WTC11 (cell line): ENCODE data around the gene LANCL2. TPM values are rescaled to one million over a fixed set of nuclear protein-coding genes. Genes with fewer than 3 reads are reported as not detected.

ENCODE experiments used
- ATAC-seq: fragments of 200-7000 bp; cut with Tn5 transposase; 2 replicates; pipeline ENCODE4 v1.10.0; 2021; ENCODE audit warnings: mild to moderate bottlenecking, moderate library complexity
- CTCF ChIA-PET: fragments of 300-600 bp; sonication (Branson Sonifier 250); formaldehyde crosslinking; loops from one replicate; lab custom pipeline; 2021; ENCODE audit warnings: antibody characterized with exemption; lab: Charles Lee
- POLR2A ChIA-PET: fragments of 350-600 bp; sonication (Branson Sonifier 250); formaldehyde crosslinking; loops from one replicate; lab custom pipeline; 2021; ENCODE audit warnings: antibody characterized with exemption; lab: Charles Lee
- DNase-seq: peaks from one replicate; pipeline ENCODE4 v3.0.0; 2021; ENCODE audit warnings: low spot score
- H3K27ac Mint-ChIP-seq: 2 replicates; pipeline ENCODE4 v1.8.0; 2021; ENCODE audit warnings: mixed read lengths
- H3K27me3 Mint-ChIP-seq: 2 replicates; pipeline ENCODE4 v1.8.0; 2021; ENCODE audit warnings: low read depth, mild to moderate bottlenecking, moderate library complexity, mixed read lengths
- H3K36me3 Mint-ChIP-seq: 2 replicates; pipeline ENCODE4 v1.8.0; 2021; ENCODE audit warnings: mixed read lengths
- H3K4me1 Mint-ChIP-seq: 2 replicates; pipeline ENCODE4 v1.8.0; 2022; ENCODE audit warnings: mixed read lengths
- H3K4me3 Mint-ChIP-seq: 2 replicates; pipeline ENCODE4 v1.8.0; 2021; ENCODE audit warnings: mild to moderate bottlenecking, moderate library complexity, mixed read lengths
- H3K9me3 Mint-ChIP-seq: 2 replicates; pipeline ENCODE4 v1.8.0; 2021; ENCODE audit warnings: mixed read lengths
- ATF1 ChIP-seq: sonication (generic); formaldehyde crosslinking; IDR thresholded peaks from 2 replicates; pipeline ENCODE4 v1.8.1; 2023; ENCODE audit warnings: mild to moderate bottlenecking, moderate library complexity, missing genetic modification reagents
- CREB1 ChIP-seq: sonication (generic); formaldehyde crosslinking; IDR thresholded peaks from 2 replicates; pipeline ENCODE4 v1.8.0; 2023; ENCODE audit warnings: mild to moderate bottlenecking, missing genetic modification reagents
- GRHL2 ChIP-seq: fragments of 250-450 bp; sonication (Bioruptor Pico); IDR thresholded peaks from 2 replicates; pipeline ENCODE4 v1.8.0; 2022; ENCODE audit warnings: mild to moderate bottlenecking, moderate library complexity; ENCODE audit not compliant: insufficient replicate concordance, severe bottlenecking
- KAT7 ChIP-seq: sonication (generic); formaldehyde crosslinking; IDR thresholded peaks from 2 replicates; pipeline ENCODE4 v1.8.1; 2023; ENCODE audit warnings: missing genetic modification reagents, mild to moderate bottlenecking, borderline replicate concordance
- MXD4 ChIP-seq: fragments of 250-450 bp; sonication (Bioruptor Pico); IDR thresholded peaks from 2 replicates; pipeline ENCODE4 v1.8.0; 2021; ENCODE audit warnings: mild to moderate bottlenecking, moderate library complexity, borderline replicate concordance
- MYBL2 ChIP-seq: sonication (generic); formaldehyde crosslinking; IDR thresholded peaks from 2 replicates; pipeline ENCODE4 v1.8.1; 2023; ENCODE audit warnings: mild to moderate bottlenecking, moderate library complexity, missing genetic modification reagents
- NFATC4 ChIP-seq: fragments of 250-450 bp; sonication (Bioruptor Pico); IDR thresholded peaks from 2 replicates; pipeline ENCODE4 v1.9.0; 2021; ENCODE audit warnings: mild to moderate bottlenecking
- NFE2L1 ChIP-seq: sonication (generic); formaldehyde crosslinking; IDR thresholded peaks from 2 replicates; pipeline ENCODE4 v1.8.1; 2023; ENCODE audit warnings: missing genetic modification reagents
- NFYB ChIP-seq: sonication (generic); formaldehyde crosslinking; conservative IDR thresholded peaks from 2 replicates; pipeline ENCODE4 v1.8.0; 2022; ENCODE audit warnings: low read depth, missing genetic modification reagents
- NR2C2 ChIP-seq: sonication (generic); formaldehyde crosslinking; IDR thresholded peaks from 2 replicates; pipeline ENCODE4 v1.8.0; 2022; ENCODE audit warnings: mild to moderate bottlenecking, missing genetic modification reagents
- TEAD1 ChIP-seq: sonication (generic); formaldehyde crosslinking; IDR thresholded peaks from 2 replicates; pipeline ENCODE4 v1.8.0; 2022; ENCODE audit warnings: mild to moderate bottlenecking, missing genetic modification reagents
- total RNA-seq: library from RNA; stranded (reverse); gene quantifications from 3 replicates; pipeline ENCODE4 v1.2.3, GENCODE V29; 2021
- TF ChIP-seq, protein P1 (sequence below): sonication (generic); formaldehyde crosslinking; IDR thresholded peaks from 2 replicates; pipeline ENCODE4 v1.8.0; 2022; ENCODE audit warnings: mild to moderate bottlenecking, missing genetic modification reagents
- TF ChIP-seq, protein P2 (sequence below): fragments of 250-450 bp; sonication (Bioruptor Pico); IDR thresholded peaks from 2 replicates; pipeline ENCODE4 v1.8.0; 2021; ENCODE audit warnings: mild to moderate bottlenecking
- TF ChIP-seq, protein P3 (sequence below): sonication (generic); formaldehyde crosslinking; IDR thresholded peaks from 2 replicates; pipeline ENCODE4 v1.8.1; 2022; ENCODE audit warnings: mild to moderate bottlenecking, moderate library complexity, missing genetic modification reagents
- TF ChIP-seq, protein P4 (sequence below): sonication (generic); formaldehyde crosslinking; IDR thresholded peaks from 2 replicates; pipeline ENCODE4 v1.8.0; 2022; ENCODE audit warnings: mild to moderate bottlenecking, missing genetic modification reagents
- TF ChIP-seq, protein P5 (sequence below): sonication (generic); formaldehyde crosslinking; IDR thresholded peaks from 2 replicates; pipeline ENCODE4 v1.8.1; 2022; ENCODE audit warnings: low read depth, missing genetic modification reagents, borderline replicate concordance
- TF ChIP-seq, protein P6 (sequence below): sonication (generic); formaldehyde crosslinking; IDR thresholded peaks from 2 replicates; pipeline ENCODE4 v1.8.1; 2023; ENCODE audit warnings: mild to moderate bottlenecking, missing genetic modification reagents

LANCL2 gene
- total RNA-seq, 1 experiment from 2014 or later, result 13.2 TPM

DNA sequence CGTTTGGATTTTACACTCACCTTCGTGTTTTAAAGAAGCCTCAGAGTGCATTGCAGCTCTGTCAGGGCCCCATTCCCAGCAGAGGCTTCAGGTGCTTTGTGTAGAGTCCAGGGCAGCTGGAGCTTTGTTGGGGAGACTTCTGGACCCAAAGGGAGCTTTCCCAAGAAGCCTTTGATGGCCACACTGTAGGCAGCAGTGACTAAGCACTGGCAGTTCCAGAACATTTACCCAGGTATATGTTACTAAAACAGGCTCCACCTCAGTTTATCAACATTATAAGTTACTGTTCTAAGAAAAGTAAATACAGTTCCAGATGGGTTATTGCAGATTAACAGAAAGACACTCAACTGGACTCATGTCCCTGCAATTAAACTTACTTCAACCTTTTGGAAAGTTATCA, 66.8 kb downstream of the LANCL2 start:
- no peak for DNase-seq
- H3K27me3 Mint-ChIP-seq, result no peaks in the 10 kb centered on the region
- no peak overlapping the region for H3K27ac Mint-ChIP-seq
- H3K4me3 Mint-ChIP-seq, result no peak overlapping the region
- CTCF ChIA-PET, result interaction anchor here (1.9 to 2.0 kb wide), 3 partner anchors 8 to 152 kb away, joined by 7 to 11 read pairs (median 9); no protein-coding TSS in a partner anchor
- H3K4me1 Mint-ChIP-seq, result peaks cover 11% of the 10 kb centered on the region
- TF ChIP-seq TEAD1 (CRISPR knock-in tag) (no peak), GRHL2 (no peak), NFYB (CRISPR knock-in tag) (no peak)
- TF ChIP-seq, protein P1, sequence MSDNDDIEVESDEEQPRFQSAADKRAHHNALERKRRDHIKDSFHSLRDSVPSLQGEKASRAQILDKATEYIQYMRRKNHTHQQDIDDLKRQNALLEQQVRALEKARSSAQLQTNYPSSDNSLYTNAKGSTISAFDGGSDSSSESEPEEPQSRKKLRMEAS, result no peak
- TF ChIP-seq, protein P2, sequence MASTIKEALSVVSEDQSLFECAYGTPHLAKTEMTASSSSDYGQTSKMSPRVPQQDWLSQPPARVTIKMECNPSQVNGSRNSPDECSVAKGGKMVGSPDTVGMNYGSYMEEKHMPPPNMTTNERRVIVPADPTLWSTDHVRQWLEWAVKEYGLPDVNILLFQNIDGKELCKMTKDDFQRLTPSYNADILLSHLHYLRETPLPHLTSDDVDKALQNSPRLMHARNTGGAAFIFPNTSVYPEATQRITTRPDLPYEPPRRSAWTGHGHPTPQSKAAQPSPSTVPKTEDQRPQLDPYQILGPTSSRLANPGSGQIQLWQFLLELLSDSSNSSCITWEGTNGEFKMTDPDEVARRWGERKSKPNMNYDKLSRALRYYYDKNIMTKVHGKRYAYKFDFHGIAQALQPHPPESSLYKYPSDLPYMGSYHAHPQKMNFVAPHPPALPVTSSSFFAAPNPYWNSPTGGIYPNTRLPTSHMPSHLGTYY (CRISPR knock-in tag), result no peak
- POLR2A ChIA-PET, result no interaction called here
- 0 out of 2 replicates have a peak, but pooled peaks cover 3% of the 10 kb centered on the region for H3K36me3 Mint-ChIP-seq
- H3K9me3 Mint-ChIP-seq, result no peaks in the 10 kb centered on the region
- ATAC-seq, result no peak

DNA sequence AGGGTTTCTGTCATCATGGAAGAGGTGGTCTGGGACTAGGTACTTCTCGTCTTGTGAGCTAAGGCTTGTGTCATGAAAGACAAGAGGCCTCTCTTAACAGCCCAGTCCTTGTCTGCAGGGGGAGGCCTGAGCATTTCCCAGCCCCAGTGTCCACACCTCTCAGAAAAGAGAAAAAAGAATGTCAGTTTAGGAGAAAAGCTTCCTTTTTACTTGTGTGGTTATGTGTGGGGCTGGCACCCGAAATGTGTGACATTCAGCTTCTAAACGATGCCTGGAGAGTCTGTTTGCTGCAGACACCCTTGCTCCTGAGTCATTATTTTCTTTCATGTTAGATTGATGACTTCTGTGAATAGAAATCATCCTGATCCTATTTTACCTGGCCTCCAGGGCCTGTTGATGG, 67.4 kb downstream of the LANCL2 start:
- Mint-ChIP-seq H3K27ac (no peak overlapping the region), H3K4me3 (no peak overlapping the region), H3K4me1 (peaks cover 5% of the 10 kb centered on the region)
- ATAC-seq, result no peak
- CTCF ChIA-PET, result interaction anchor here (1.1 to 2.0 kb wide), 7 partner anchors 9 to 166 kb away, joined by 3 to 11 read pairs (median 7); no protein-coding TSS in a partner anchor
- POLR2A ChIA-PET, result no interaction called here
- TF ChIP-seq KAT7 (no peak), ATF1 (CRISPR knock-in tag) (no peak), NR2C2 (CRISPR knock-in tag) (no peak), NFE2L1 (CRISPR knock-in tag) (no peak), GRHL2 (no peak), MYBL2 (no peak), NFATC4 (no peak), CREB1 (CRISPR knock-in tag) (no peak), NFYB (CRISPR knock-in tag) (no peak)
- TF ChIP-seq, protein P3, sequence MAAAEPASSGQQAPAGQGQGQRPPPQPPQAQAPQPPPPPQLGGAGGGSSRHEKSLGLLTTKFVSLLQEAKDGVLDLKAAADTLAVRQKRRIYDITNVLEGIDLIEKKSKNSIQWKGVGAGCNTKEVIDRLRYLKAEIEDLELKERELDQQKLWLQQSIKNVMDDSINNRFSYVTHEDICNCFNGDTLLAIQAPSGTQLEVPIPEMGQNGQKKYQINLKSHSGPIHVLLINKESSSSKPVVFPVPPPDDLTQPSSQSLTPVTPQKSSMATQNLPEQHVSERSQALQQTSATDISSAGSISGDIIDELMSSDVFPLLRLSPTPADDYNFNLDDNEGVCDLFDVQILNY, result no peak
- TF ChIP-seq, protein P4, sequence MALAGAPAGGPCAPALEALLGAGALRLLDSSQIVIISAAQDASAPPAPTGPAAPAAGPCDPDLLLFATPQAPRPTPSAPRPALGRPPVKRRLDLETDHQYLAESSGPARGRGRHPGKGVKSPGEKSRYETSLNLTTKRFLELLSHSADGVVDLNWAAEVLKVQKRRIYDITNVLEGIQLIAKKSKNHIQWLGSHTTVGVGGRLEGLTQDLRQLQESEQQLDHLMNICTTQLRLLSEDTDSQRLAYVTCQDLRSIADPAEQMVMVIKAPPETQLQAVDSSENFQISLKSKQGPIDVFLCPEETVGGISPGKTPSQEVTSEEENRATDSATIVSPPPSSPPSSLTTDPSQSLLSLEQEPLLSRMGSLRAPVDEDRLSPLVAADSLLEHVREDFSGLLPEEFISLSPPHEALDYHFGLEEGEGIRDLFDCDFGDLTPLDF (CRISPR knock-in tag), result no peak
- TF ChIP-seq, protein P5, sequence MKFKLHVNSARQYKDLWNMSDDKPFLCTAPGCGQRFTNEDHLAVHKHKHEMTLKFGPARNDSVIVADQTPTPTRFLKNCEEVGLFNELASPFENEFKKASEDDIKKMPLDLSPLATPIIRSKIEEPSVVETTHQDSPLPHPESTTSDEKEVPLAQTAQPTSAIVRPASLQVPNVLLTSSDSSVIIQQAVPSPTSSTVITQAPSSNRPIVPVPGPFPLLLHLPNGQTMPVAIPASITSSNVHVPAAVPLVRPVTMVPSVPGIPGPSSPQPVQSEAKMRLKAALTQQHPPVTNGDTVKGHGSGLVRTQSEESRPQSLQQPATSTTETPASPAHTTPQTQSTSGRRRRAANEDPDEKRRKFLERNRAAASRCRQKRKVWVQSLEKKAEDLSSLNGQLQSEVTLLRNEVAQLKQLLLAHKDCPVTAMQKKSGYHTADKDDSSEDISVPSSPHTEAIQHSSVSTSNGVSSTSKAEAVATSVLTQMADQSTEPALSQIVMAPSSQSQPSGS (CRISPR knock-in tag), result no peak
- TF ChIP-seq, all 79 proteins: peak for 0
- no peak for DNase-seq
- Mint-ChIP-seq H3K27me3 (no peaks in the 10 kb centered on the region), H3K9me3 (no peaks in the 10 kb centered on the region), H3K36me3 (0 out of 2 replicates have a peak, but pooled peaks cover under 1% of the 10 kb centered on the region)

DNA sequence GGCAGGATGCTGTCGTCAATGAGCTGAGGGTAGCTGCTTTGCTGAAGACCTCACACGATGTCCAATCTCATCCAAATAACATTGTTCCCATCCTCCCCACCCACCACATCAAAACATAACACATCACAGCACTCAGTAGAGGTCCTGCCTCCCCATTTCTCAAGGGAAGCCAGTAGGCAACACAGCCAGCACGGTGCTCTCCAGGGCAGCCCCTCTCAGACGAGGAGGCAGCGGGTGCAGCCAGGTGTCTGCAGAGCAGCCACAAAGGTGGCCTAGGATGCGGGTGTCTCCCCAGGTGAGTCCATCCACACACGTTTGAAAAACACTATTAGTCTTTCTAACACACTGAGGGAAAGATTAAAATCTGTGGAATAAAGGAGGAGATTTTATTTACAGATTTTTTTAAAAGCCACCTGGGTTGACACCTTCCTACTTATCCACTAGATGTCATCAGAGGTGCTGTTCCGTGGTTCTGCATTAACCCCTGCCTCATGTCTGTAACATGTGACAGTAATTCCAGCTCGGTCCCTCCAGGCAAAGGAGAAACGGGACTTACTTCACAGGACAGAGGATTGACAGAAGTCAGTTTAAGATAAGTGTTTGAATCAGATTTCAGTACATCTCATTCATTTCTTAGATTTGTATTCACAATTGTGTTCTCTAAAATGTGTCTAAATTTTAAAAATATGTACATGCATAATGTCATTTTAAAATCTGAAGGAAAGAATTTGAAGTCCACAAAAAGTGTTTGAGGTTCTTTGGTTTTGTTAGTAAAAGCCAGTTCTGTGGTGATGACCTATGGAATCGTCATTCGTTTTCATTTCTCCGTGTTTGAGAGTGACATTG, 68.0 kb downstream of the LANCL2 start:
- Mint-ChIP-seq H3K27ac (peak overlapping the region; percentile 37; the same call in 1 of the 2 replicates), H3K4me3 (no peak overlapping the region), H3K4me1 (peaks cover 3% of the 10 kb centered on the region; the same call in 1 of the 2 replicates), H3K36me3 (no peaks in the 10 kb centered on the region), H3K9me3 (no peaks in the 10 kb centered on the region), H3K27me3 (no peaks in the 10 kb centered on the region)
- ATAC-seq, result peak; percentile 84
- ChIA-PET POLR2A (no interaction called here), CTCF (interaction anchor here (0.8 to 2.0 kb wide), 11 partner anchors 10 to 178 kb away, joined by 3 to 11 read pairs (median 4); partner anchors contain the start of gene LANCL2)
- no peak for DNase-seq
- no peak for TF ChIP-seq MXD4 (CRISPR knock-in tag)
- TF ChIP-seq, protein P1, result 0 out of 2 replicates have a peak, but pooled peaks have one; percentile 35
- TF ChIP-seq, protein P6, sequence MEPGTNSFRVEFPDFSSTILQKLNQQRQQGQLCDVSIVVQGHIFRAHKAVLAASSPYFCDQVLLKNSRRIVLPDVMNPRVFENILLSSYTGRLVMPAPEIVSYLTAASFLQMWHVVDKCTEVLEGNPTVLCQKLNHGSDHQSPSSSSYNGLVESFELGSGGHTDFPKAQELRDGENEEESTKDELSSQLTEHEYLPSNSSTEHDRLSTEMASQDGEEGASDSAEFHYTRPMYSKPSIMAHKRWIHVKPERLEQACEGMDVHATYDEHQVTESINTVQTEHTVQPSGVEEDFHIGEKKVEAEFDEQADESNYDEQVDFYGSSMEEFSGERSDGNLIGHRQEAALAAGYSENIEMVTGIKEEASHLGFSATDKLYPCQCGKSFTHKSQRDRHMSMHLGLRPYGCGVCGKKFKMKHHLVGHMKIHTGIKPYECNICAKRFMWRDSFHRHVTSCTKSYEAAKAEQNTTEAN (CRISPR knock-in tag), result no peak
